Parathyroid adenoma (tissue), 2 donors: ENCODE data around the gene HS6ST3.

Experiments
- H2AFZ ChIP-seq: fragments of 300-600 bp; sonication (generic); one replicate; pipeline ENCODE4 v1.7.0; 2017; ENCODE audit warnings: antibody characterized with exemption, mild to moderate bottlenecking
- H3K27ac ChIP-seq: fragments of 300-600 bp; sonication (generic); one replicate; pipeline ENCODE4 v1.7.0; 2017
- H3K27me3 ChIP-seq: fragments of 300-600 bp; sonication (generic); one replicate; pipeline ENCODE4 v1.7.0; 2017; ENCODE audit warnings: low read length; ENCODE audit not compliant: control insufficient read depth, insufficient read depth
- H3K36me3 ChIP-seq: fragments of 300-600 bp; sonication (generic); one replicate; pipeline ENCODE4 v1.7.0; 2017; ENCODE audit warnings: low read length; ENCODE audit not compliant: control insufficient read depth, insufficient read depth
- H3K4me1 ChIP-seq: fragments of 300-600 bp; sonication (generic); one replicate; pipeline ENCODE4 v1.7.0; 2017; ENCODE audit warnings: control low read depth
- H3K4me2 ChIP-seq: fragments of 300-600 bp; sonication (generic); one replicate; pipeline ENCODE4 v1.7.0; 2017; ENCODE audit warnings: low read length
- H3K4me3 ChIP-seq: fragments of 300-600 bp; sonication (generic); one replicate; pipeline ENCODE4 v1.7.0; 2017; ENCODE audit warnings: low read depth, low read length
- H3K79me2 ChIP-seq: fragments of 300-600 bp; sonication (generic); one replicate; pipeline ENCODE4 v1.7.0; 2017; ENCODE audit warnings: control low read depth
- H3K9ac ChIP-seq: fragments of 300-600 bp; sonication (generic); one replicate; pipeline ENCODE4 v1.7.0; 2017; ENCODE audit warnings: mild to moderate bottlenecking
- H3K9me3 ChIP-seq: fragments of 300-600 bp; sonication (generic); one replicate; pipeline ENCODE4 v1.7.0; 2017; ENCODE audit warnings: low read length; ENCODE audit not compliant: control insufficient read depth
- CTCF ChIP-seq: fragments of 300-600 bp; sonication (generic); IDR thresholded peaks from one replicate; pipeline ENCODE4 v1.7.0; 2017; ENCODE audit warnings: antibody characterized with exemption, mild to moderate bottlenecking
- donor health status: primary hyperparathyroidism.

Gene HS6ST3

DNA sequence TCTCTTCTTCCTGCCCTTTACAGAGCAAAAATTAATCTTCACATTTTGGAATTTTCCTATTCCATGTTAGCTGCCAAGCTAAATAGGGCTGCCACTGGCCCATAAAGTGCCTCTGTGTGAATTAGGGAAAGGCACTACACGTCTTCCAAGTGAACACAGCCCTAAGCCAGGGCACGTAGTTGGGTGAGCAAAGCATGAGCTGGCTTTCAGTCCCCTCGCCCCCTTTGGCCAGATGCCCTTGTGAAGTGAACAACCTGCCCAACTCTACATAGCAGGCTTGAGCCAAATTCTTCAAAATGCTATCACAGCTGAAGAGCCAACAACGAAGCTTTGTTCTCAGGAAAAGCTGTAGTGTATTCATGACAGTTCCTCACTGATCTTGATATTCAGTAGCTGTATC lies 691.2 kb downstream of the HS6ST3 start:
- H3K27me3 ChIP-seq = no peaks in the 10 kb centered on the region
- H3K4me3 ChIP-seq = no peak overlapping the region
- no peak overlapping the region for H3K27ac ChIP-seq
- H3K36me3 ChIP-seq = no peaks in the 10 kb centered on the region
- no peak overlapping the region for H3K4me2 ChIP-seq
- TF ChIP-seq CTCF = no peak
- H3K9me3 ChIP-seq = no peaks in the 10 kb centered on the region
- no peaks in the 10 kb centered on the region for H3K4me1 ChIP-seq
- H3K79me2 ChIP-seq = no peaks in the 10 kb centered on the region
- no peak overlapping the region for H2AFZ ChIP-seq
- no peak overlapping the region for H3K9ac ChIP-seq

DNA sequence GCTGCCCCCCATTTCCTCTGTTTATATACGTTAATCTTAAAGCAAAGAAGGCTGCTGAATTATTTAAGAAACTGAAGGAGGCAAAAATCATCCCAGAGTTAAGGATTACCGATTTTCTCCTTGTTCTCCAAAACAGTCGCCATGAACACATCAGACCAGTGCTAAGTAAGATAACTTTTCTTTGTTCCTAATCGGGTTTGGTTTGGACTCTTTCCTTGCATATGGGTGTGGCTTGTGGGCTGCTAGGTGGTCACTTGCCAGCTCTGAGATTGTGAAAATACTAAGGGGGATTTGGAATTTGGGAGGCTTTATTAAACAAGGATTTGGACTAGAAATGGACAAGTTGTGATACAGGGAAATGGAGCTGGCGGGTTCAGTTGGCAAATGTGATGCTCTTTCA lies 692.3 kb downstream of the HS6ST3 start:
- Histone ChIP-seq H3K4me2 (no peak overlapping the region), H3K4me1 (no peaks in the 10 kb centered on the region), H3K79me2 (no peaks in the 10 kb centered on the region), H3K9me3 (no peaks in the 10 kb centered on the region), H3K27ac (no peak overlapping the region), H3K4me3 (no peak overlapping the region), H3K36me3 (no peaks in the 10 kb centered on the region), H2AFZ (no peak overlapping the region), H3K27me3 (no peaks in the 10 kb centered on the region), H3K9ac (no peak overlapping the region)
- no peak for TF ChIP-seq CTCF

- no peak overlapping the region for H3K27ac ChIP-seq
- no peaks in the 10 kb centered on the region for H3K9me3 ChIP-seq
- H3K79me2 ChIP-seq = no peaks in the 10 kb centered on the region
- H3K4me3 ChIP-seq = no peak overlapping the region
- H2AFZ ChIP-seq = no peak overlapping the region
- no peak for TF ChIP-seq CTCF
- H3K36me3 ChIP-seq = no peaks in the 10 kb centered on the region
- no peaks in the 10 kb centered on the region for H3K4me1 ChIP-seq
- no peak overlapping the region for H3K4me2 ChIP-seq
- H3K27me3 ChIP-seq = no peaks in the 10 kb centered on the region
- H3K9ac ChIP-seq = no peak overlapping the region
Observed at GRCh38 chr13:96783057-96783456, 693.1 kb downstream of the HS6ST3 start.

DNA sequence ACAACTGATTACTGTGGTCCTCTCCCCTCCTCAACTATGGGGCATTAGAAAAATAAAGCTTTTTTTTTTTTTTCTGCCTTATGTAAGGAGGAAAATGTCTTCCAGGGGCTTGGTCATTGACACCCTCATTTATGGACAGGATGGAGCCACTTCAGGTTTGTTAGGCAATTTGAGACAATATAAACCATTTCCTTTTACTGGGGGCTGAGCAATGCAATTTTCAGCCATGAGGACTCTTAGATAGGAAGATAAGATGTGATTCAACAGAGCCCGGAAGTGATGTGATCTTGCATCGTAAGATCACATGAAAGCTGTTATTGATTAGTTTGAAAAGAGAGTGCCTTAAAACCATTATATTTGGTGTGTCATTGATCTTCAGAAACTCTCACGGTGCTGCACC lies 693.6 kb downstream of the HS6ST3 start:
- Histone ChIP-seq H3K4me1 (no peaks in the 10 kb centered on the region), H3K4me3 (no peak overlapping the region)
- TF ChIP-seq CTCF = no peak

GRCh38 chr13:96785986-96786385 lies 696.1 kb downstream of the HS6ST3 start:
- Histone ChIP-seq H3K27ac (no peak overlapping the region), H2AFZ (no peak overlapping the region), H3K36me3 (no peaks in the 10 kb centered on the region), H3K9me3 (no peaks in the 10 kb centered on the region), H3K4me1 (no peaks in the 10 kb centered on the region), H3K4me3 (no peak overlapping the region), H3K4me2 (no peak overlapping the region), H3K27me3 (no peaks in the 10 kb centered on the region), H3K9ac (no peak overlapping the region), H3K79me2 (no peaks in the 10 kb centered on the region)
- no peak for TF ChIP-seq CTCF

More for the DNA sequence above, 693.6 kb downstream of the HS6ST3 start:
- H3K4me2 ChIP-seq = no peak overlapping the region
- no peaks in the 10 kb centered on the region for H3K27me3 ChIP-seq
- no peaks in the 10 kb centered on the region for H3K79me2 ChIP-seq
- H3K9ac ChIP-seq = no peak overlapping the region
- no peaks in the 10 kb centered on the region for H3K36me3 ChIP-seq
- no peak overlapping the region for H3K27ac ChIP-seq
- H3K9me3 ChIP-seq = no peaks in the 10 kb centered on the region
- H2AFZ ChIP-seq = no peak overlapping the region
